ENCODE measurements around the gene TMED10. TPM values are rescaled to one million over a fixed set of nuclear protein-coding genes. Genes with fewer than 3 reads are reported as not detected.

The TMED10 gene
- total RNA-seq, 2 donors from 2014 or later: 150 to 243 TPM

GRCh38 chr14:75165586-75166391 is 10.6 kb downstream of the TMED10 start:
- intact Hi-C loops (cut with DNase I): no loop called here
- Histone ChIP-seq H3K4me3 (no peak overlapping the region), H3K27ac (peak overlapping the region; percentile 50 to 74 (median 70)), H3K36me3 (replicated peaks in 1 of 2; ENCODE audit: insufficient read depth in 1 of 2, low read depth in 2 of 2) (no peaks in the 10 kb centered on the region), H3K27me3 (no peaks in the 10 kb centered on the region), H3K9me3 (no peaks in the 10 kb centered on the region), H3K4me1 (peaks cover 77% of the 10 kb centered on the region)
- DNase-seq (peak in 3 of 4 donors; percentile 36 to 76 (median 66)), ATAC-seq (peak; percentile 56)
- WGBS, 2 donors: 22 to 26% methylated on average over 8 of the region's 8 CpGs
- TF ChIP-seq POLR2A (IDR thresholded peaks at IDR 0.05): no peak
- TF ChIP-seq CTCF (IDR thresholded peaks at IDR 0.05): no peak

GRCh38 chr14:75164809-75165208 is 11.6 kb downstream of the TMED10 start:
- H3K36me3 ChIP-seq (replicated peaks in 1 of 2; ENCODE audit: insufficient read depth in 1 of 2, low read depth in 2 of 2): no peaks in the 10 kb centered on the region
- 84 to 100% methylated on average over 1 of the region's 1 CpG for WGBS, 2 donors
- peaks cover 78% of the 10 kb centered on the region for H3K4me1 ChIP-seq
- no peaks in the 10 kb centered on the region for H3K27me3 ChIP-seq
- no peak for DNase-seq
- H3K27ac ChIP-seq: peak overlapping the region in 2 of 4 donors; percentile 69 to 74
- no peak overlapping the region for H3K4me3 ChIP-seq
- TF ChIP-seq POLR2A (IDR thresholded peaks at IDR 0.05) (no peak), CTCF (IDR thresholded peaks at IDR 0.05) (no peak)
- intact Hi-C loops (cut with DNase I): no loop called here
- H3K9me3 ChIP-seq: no peaks in the 10 kb centered on the region
- no peak for ATAC-seq

- ATAC-seq: no peak
These were observed 12.7 kb downstream of the TMED10 start for GRCh38 chr14:75163677-75164076.

GRCh38 chr14:75162631-75163030 is 13.8 kb downstream of the TMED10 start:
- Histone ChIP-seq H3K36me3 (replicated peaks in 1 of 2; ENCODE audit: insufficient read depth in 1 of 2, low read depth in 2 of 2) (no peaks in the 10 kb centered on the region), H3K4me3 (no peak overlapping the region), H3K9me3 (no peaks in the 10 kb centered on the region), H3K4me1 (peaks cover 74% of the 10 kb centered on the region), H3K27ac (peak overlapping the region in 1 of 4 donors; percentile 28), H3K27me3 (no peaks in the 10 kb centered on the region)
- ATAC-seq: no peak
- no peak for DNase-seq
- TF ChIP-seq POLR2A (IDR thresholded peaks at IDR 0.05) (no peak), CTCF (IDR thresholded peaks at IDR 0.05) (no peak)
- intact Hi-C loops (cut with DNase I): no loop called here
- 58 to 61% methylated on average over 3 of the region's 3 CpGs for WGBS, 2 donors

More at GRCh38 chr14:75163677-75164076, 12.7 kb downstream of the TMED10 start:
- intact Hi-C loops (cut with DNase I): no loop called here
- peaks cover 76% of the 10 kb centered on the region for H3K4me1 ChIP-seq
- TF ChIP-seq CTCF (IDR thresholded peaks at IDR 0.05) (no peak), POLR2A (IDR thresholded peaks at IDR 0.05) (no peak)
- no peaks in the 10 kb centered on the region for H3K36me3 ChIP-seq (replicated peaks in 1 of 2; ENCODE audit: insufficient read depth in 1 of 2, low read depth in 2 of 2)
- no peak for DNase-seq
- H3K27me3 ChIP-seq: no peaks in the 10 kb centered on the region
- H3K27ac ChIP-seq: no peak overlapping the region
- H3K4me3 ChIP-seq: no peak overlapping the region
- WGBS, 2 donors: 60 to 66% methylated on average over 2 of the region's 2 CpGs
- no peaks in the 10 kb centered on the region for H3K9me3 ChIP-seq
